Keratinocyte (primary cell): ENCODE results near the gene ZNF496. TPM values are rescaled to one million over a fixed set of nuclear protein-coding genes. Genes with fewer than 3 reads are reported as not detected.

ENCODE experiments used
- DNase-seq: peaks from one replicate; pipeline ENCODE4 v3.0.0-alpha.2; 2011; ENCODE audit warnings: low read depth, missing footprints, low spot score
- FAIRE-seq: peaks from 2 replicates; lab custom pipeline; 2011; peaks lifted over from hg19 to GRCh38; lab: Jason Lieb, UNC
- H2AFZ ChIP-seq: 2 replicates; pipeline ENCODE4 v1.6.0; 2012; ENCODE audit warnings: low read length, control low read depth, inconsistent platforms; ENCODE audit not compliant: control insufficient read depth
- H3K27ac ChIP-seq: 2 replicates; pipeline ENCODE4 v1.5.1; 2011; ENCODE audit warnings: low read length; ENCODE audit not compliant: control insufficient read depth, insufficient read depth
- H3K27me3 ChIP-seq: 3 replicates; pipeline ENCODE4 v1.6.0; 2011; ENCODE audit warnings: low read length; ENCODE audit not compliant: control insufficient read depth, insufficient read depth; ENCODE audit errors: extremely low read depth
- H3K36me3 ChIP-seq, 2 experiments: 2 replicates in 1 of 2; 3 replicates in 1 of 2; pipeline ENCODE4 v1.5.1; 2011; ENCODE audit warnings: low read length in 2 of 2, mild to moderate bottlenecking in 1 of 2; ENCODE audit not compliant: control insufficient read depth in 2 of 2, insufficient read depth in 2 of 2; ENCODE audit errors: extremely low read depth in 1 of 2
- H3K4me1 ChIP-seq: 3 replicates; pipeline ENCODE4 v1.5.1; 2011; ENCODE audit warnings: low read length; ENCODE audit not compliant: control insufficient read depth, insufficient read depth; ENCODE audit errors: extremely low read depth
- H3K4me2 ChIP-seq: 3 replicates; pipeline ENCODE4 v1.6.0; 2011; ENCODE audit warnings: low read depth, low read length; ENCODE audit not compliant: control insufficient read depth, insufficient read depth; ENCODE audit errors: extremely low read depth
- H3K4me3 ChIP-seq, 3 experiments: fragments of 200-600 bp in 1 of 3; sonication (generic) in 1 of 3; 2 replicates in 2 of 3; 3 replicates in 1 of 3; pipeline ENCODE4 v1.5.1; 2011 to 2016; ENCODE audit warnings: low read length in 3 of 3, mild to moderate bottlenecking in 3 of 3, control low read depth in 2 of 3, inconsistent platforms in 1 of 3, low read depth in 1 of 3, mixed read lengths in 1 of 3, mixed run types in 1 of 3, moderate library complexity in 1 of 3; ENCODE audit not compliant: control insufficient read depth in 2 of 3, insufficient read depth in 2 of 3; ENCODE audit errors: extremely low read depth in 1 of 3
- H3K79me2 ChIP-seq: 2 replicates; pipeline ENCODE4 v1.6.0; 2012; ENCODE audit warnings: low read length; ENCODE audit not compliant: control insufficient read depth, insufficient read depth
- H3K9ac ChIP-seq: 3 replicates; pipeline ENCODE4 v1.6.0; 2011; ENCODE audit warnings: low read length; ENCODE audit not compliant: control insufficient read depth, insufficient read depth; ENCODE audit errors: extremely low read depth
- H3K9me1 ChIP-seq: 3 replicates; pipeline ENCODE4 v1.6.0; 2011; ENCODE audit warnings: low read length; ENCODE audit not compliant: control insufficient read depth, insufficient read depth; ENCODE audit errors: extremely low read depth
- H3K9me3 ChIP-seq: 2 replicates; pipeline ENCODE4 v1.5.1; 2012; ENCODE audit warnings: low read depth, low read length; ENCODE audit not compliant: control insufficient read depth
- H4K20me1 ChIP-seq: 3 replicates; pipeline ENCODE4 v1.6.0; 2011; ENCODE audit warnings: low read length; ENCODE audit not compliant: control insufficient read depth, insufficient read depth; ENCODE audit errors: extremely low read depth
- EZH2 ChIP-seq: IDR thresholded peaks from one replicate; pipeline ENCODE4 v1.6.1; 2012; ENCODE audit warnings: inconsistent platforms, mild to moderate bottlenecking, low read length, moderate library complexity
- dilution Hi-C: fragments of 300-500 bp; cut with MboI; formaldehyde crosslinking; loops from one replicate; pipeline ENCODE4 v1.7.0; 2020; ENCODE audit warnings: low sequenced_read_pairs; ENCODE audit not compliant: extremely low pct_ligation_motif_present
- polyA plus RNA-seq, 5 experiments: library from polyadenylated mRNA; depleted of rRNA in 3 of 5; stranded (reverse) in 3 of 5; stranded (forward) in 1 of 5; unstranded in 1 of 5; fragments of >200 nt; gene quantifications; 1 replicate in 1 of 5; 2 replicates in 3 of 5; 3 replicates in 1 of 5; pipeline versions ENCODE4 v1.2.1 to v1.2.3, GENCODE V29; 2011 to 2012; ENCODE audit warnings: missing spikeins in 2 of 5, low read depth in 1 of 5, low replicate concordance in 1 of 5
- TF ChIP-seq, protein P1 (sequence below), 3 experiments: IDR thresholded peaks in 1 of 3; conservative IDR thresholded peaks in 1 of 3; optimal IDR thresholded peaks in 1 of 3; 2 replicates in 2 of 3; 3 replicates in 1 of 3; pipeline versions ENCODE3 to v1.5.1; 2011; ENCODE audit warnings: low read length in 3 of 3, mild to moderate bottlenecking in 3 of 3, moderate library complexity in 2 of 3, control low read depth in 1 of 3, inconsistent platforms in 1 of 3; ENCODE audit not compliant: insufficient read depth in 2 of 3; ENCODE audit errors: extremely low read depth in 1 of 3

ZNF496 gene
- polyA plus RNA-seq, 1 donor (not counting 4 experiments of a cell fraction or from before 2014, with no cell fraction given), result 8.9 TPM

DNA sequence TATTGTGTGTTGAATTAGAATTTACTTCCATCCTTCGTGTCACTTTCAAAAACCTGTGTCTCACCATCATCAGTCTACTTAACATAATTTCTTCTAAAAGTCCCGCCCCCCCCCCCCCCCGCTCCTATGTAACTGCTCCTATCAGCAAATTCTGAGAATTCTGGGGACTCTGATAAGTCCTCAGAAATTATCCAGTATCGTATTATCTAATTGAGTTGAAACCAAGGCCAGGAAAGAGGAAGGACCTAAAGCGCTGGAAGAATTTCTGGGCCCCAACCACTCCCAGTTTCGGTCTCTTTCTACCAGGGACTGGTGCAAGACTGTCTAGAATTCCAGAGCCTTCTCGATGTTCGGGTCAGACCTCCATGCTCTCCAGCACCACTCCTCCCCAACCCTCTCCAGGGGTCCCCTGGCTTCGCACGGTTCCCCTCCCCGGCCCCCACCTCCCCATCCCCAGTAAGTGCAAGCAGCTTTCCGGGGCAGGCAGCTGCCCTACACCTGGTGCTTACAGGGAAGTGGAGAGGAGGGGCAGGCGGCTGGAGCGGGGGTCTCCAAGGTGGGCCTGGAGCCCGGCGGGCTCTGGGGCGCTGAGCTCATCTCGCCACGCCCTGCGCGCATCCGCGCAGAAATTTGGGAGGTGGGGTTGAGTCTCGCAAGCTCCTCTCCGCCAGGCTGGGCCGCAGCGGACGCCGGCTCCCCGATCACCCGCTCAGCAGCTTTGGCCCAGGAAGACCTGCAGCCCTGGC, 16.0 kb upstream of the ZNF496 start:
- Histone ChIP-seq H3K4me3 (no peak overlapping the region), H2AFZ (no peak overlapping the region), H3K9ac (no peak overlapping the region), H3K79me2 (no peaks in the 10 kb centered on the region), H3K9me3 (no peaks in the 10 kb centered on the region), H3K27ac (no peak overlapping the region), H3K4me1 (peaks cover 2% of the 10 kb centered on the region), H4K20me1 (no peaks in the 10 kb centered on the region), H3K36me3 (no peaks in the 10 kb centered on the region), H3K9me1 (no peaks in the 10 kb centered on the region), H3K4me2 (no peak overlapping the region), H3K27me3 (no peaks in the 10 kb centered on the region)
- no peak for FAIRE-seq
- TF ChIP-seq, protein P1, sequence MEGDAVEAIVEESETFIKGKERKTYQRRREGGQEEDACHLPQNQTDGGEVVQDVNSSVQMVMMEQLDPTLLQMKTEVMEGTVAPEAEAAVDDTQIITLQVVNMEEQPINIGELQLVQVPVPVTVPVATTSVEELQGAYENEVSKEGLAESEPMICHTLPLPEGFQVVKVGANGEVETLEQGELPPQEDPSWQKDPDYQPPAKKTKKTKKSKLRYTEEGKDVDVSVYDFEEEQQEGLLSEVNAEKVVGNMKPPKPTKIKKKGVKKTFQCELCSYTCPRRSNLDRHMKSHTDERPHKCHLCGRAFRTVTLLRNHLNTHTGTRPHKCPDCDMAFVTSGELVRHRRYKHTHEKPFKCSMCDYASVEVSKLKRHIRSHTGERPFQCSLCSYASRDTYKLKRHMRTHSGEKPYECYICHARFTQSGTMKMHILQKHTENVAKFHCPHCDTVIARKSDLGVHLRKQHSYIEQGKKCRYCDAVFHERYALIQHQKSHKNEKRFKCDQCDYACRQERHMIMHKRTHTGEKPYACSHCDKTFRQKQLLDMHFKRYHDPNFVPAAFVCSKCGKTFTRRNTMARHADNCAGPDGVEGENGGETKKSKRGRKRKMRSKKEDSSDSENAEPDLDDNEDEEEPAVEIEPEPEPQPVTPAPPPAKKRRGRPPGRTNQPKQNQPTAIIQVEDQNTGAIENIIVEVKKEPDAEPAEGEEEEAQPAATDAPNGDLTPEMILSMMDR (optimal IDR thresholded peaks at IDR 0.05 in 1 of 3, IDR thresholded peaks at IDR 0.05 in 1 of 3, conservative IDR thresholded peaks at IDR 0.05 in 1 of 3; ENCODE audit: extremely low read depth in 1 of 3, insufficient read depth in 2 of 3, low read length in 3 of 3), result no peak
- no peak for TF ChIP-seq EZH2
- DNase-seq, result no peak
- dilution Hi-C loops, result no loop called here

DNA sequence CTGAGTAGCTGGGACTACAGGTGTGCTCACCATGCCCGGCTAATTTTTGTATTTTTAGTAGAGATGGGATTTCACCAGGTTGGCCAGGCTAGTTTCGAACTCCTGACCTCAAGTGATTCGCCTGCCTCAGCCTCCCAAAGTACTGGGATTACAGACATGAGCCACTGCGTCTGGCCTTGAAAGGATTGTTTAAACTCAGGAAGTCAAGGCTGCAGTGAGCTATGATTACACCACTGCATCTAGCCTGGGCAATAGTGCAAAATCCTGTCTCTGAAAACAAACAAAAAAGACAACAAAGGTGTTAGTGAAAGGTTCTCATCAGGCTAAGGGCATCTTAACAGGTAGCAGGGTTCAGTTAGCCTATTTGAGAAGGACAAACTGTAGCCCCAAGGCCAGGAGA, 14.2 kb upstream of the ZNF496 start:
- no peaks in the 10 kb centered on the region for H3K9me3 ChIP-seq
- no peak overlapping the region for H3K27ac ChIP-seq
- H3K9ac ChIP-seq, result no peak overlapping the region
- DNase-seq (no peak), FAIRE-seq (no peak)
- no peaks in the 10 kb centered on the region for H4K20me1 ChIP-seq
- no peaks in the 10 kb centered on the region for H3K79me2 ChIP-seq
- H3K27me3 ChIP-seq, result no peaks in the 10 kb centered on the region
- H3K4me3 ChIP-seq, result no peak overlapping the region
- dilution Hi-C loops, result no loop called here
- no peak overlapping the region for H2AFZ ChIP-seq
- TF ChIP-seq EZH2, result no peak
- TF ChIP-seq, protein P1 (optimal IDR thresholded peaks at IDR 0.05 in 1 of 3, IDR thresholded peaks at IDR 0.05 in 1 of 3, conservative IDR thresholded peaks at IDR 0.05 in 1 of 3; ENCODE audit: extremely low read depth in 1 of 3, insufficient read depth in 2 of 3, low read length in 3 of 3), result no peak
- no peaks in the 10 kb centered on the region for H3K36me3 ChIP-seq
- no peaks in the 10 kb centered on the region for H3K9me1 ChIP-seq
- H3K4me2 ChIP-seq, result no peak overlapping the region
- peaks cover 4% of the 10 kb centered on the region for H3K4me1 ChIP-seq
